Measurements from ENCODE around the gene SCEL.

SCEL gene

DNA sequence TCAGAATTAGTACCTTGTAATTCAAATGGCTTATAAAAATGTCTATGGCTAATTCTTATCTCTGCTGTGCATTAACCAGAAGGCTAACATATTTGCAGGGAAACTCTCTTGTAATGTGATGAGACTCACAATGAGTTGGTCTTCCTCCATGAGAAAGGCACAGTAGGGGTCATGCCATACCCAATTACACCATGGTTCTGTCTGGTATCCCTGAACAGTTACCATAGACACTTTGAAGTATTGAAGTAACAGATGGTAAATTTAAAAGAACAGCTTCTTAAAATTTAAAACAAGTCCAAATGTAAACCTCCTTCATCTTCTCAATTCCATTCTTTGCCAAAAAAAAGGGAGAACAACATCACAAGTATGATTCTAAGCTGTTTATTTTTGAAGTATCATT, 139.3 kb downstream of the SCEL start:
- no peak for DNase-seq

DNA sequence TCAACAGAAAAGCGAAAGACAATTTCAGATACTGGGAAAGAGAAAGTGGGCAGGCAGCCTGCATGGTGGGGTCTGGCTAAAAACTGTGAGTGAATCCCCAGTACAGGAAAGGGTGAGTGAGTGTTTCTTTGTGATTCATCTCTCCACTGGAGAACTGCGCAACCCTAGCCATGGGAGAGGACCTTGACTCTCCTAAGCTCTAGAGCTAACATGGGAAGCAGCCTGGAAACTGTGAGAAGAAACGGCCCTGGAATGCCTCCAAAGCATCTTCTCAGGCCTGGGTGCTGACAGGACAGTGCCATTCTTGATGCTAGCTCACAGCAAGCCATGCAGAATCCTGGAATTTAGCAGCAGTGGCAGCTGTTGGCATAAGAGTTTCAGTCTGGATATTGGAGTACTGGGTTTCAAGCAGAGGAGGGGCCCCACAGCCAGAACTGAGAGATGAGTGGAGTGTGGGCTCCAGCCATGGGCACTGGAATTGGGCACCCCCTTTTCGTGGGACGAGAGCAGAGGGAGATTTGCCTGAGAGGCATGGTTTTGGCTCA, 143.3 kb downstream of the SCEL start:
- DNase-seq = no peak

DNA sequence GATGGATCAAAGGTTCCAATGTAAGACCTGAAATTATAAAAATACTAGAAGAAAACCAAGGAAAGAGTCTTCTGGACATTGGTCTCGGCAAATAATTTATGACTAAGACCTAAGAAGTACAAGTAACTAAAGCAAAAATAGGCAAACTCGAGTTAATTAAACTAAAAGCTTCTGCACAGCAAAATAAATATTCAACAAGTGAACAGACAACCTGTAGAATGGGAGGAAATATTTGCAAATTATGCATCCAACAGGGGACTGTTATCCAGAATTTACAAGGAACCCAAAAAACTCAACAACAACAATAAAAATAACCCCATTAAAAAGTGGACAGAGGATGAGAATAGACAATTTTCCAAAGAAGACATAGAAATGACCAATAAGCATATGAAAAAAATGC, 152.3 kb downstream of the SCEL start:
- DNase-seq = no peak

DNA sequence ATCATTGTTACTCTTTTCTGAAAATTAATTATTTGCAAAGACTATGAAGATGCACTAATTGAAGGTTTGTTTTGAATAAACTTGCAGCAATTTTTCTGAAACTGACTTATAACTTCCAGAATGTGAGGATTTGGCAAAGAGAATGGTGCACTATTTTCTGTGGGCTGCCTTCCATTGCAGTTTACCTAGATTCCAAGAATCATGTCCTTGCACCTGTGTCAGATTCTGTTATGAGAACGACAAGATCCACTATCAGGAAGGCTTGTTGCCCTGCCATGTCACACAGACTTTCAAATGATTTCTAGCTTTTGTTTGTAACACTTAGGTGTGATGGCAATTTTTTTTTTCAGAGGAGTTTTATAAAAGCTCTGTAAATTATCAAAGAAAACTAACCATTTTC, 156.4 kb downstream of the SCEL start:
- no peak for DNase-seq

DNA sequence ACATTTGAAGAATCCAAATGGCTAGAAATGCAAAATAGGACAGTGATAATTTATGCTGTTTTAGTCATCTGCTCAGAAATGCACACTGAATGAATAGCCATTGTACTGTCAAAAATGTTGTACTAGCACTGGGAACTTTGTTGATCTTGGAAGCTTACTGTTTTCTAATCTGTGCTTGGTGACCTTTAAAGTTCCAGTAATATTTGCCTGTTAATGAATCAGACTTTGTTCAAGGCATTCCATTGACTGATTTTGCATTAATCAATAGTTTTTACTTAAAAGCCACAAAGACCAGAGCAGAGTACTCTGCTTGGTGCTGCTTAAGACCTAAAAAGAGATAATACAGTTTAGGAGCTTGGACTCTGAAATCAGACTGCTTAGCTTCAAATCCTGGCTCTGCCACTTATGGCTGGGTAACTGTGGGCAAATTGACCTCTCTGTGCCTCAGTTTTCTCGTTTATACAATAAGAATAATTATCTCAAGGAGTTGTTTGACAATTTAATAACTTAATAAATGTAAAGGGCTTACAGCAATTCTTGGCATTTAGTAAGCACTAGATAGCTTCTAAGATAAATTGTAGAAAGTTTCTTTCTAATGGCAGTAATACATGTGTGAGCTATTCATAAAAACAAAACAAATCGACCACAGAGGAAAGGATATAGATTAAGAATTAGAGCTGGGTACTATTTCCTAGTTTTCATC, 157.4 kb downstream of the SCEL start:
- DNase-seq = no peak

DNA sequence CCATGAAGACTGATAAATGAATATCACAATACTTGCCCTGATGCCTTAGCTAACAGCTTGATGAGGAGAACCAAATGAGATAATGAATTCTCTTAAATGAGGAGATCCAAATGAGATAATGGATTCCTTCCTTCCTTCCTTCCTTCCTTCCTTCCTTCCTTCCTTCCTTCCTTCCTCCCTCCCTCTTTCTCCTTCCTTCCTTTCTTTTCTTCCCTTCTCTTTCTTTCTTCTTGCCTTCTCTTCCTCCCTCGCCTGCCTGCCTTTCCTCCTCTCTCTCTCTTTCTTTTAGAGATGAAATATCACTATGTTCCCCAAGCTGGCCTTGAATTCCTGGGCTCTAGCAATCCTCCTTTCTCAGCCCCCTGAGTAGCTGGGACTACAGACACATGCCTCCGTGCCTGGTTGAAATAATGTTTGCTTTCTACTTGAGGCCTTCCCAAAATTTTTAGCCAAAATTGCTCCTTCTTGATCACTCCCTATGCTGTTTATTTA, 158.0 kb downstream of the SCEL start:
- no peak for DNase-seq

All from activated T-cell treated with anti-CD3 and anti-CD28 coated beads, Interleukin-2, amount 50 U/mL, for 1 hour (primary cell).